ENCODE data around the gene GGNBP2. TPM values are rescaled to one million over a fixed set of nuclear protein-coding genes. Genes with fewer than 3 reads are reported as not detected.

The GGNBP2 gene
- total RNA-seq, 1 experiment from 2014 or later, result 57.2 TPM

- no peaks in the 10 kb centered on the region for H3K9me3 ChIP-seq (ENCODE audit: control insufficient read depth, insufficient read depth, low read depth, low read length)
- ATAC-seq (no peak), DNase-seq (ENCODE audit: low read depth, low spot score) (no peak)
- BruUV-seq (replicated peaks), result no TSS peak
- H3K4me3 ChIP-seq (ENCODE audit: low read depth in 2 of 2, low read length in 2 of 2), result no peak overlapping the region
- H3K36me3 ChIP-seq (ENCODE audit: control insufficient read depth, insufficient read depth, low read length), result peaks cover 20% of the 10 kb centered on the region
- POLR2A ChIA-PET, result interaction anchor here (0.6 kb wide), 1 partner anchor 907 kb away, joined by 3 read pairs; no protein-coding TSS in a partner anchor
- no peaks in the 10 kb centered on the region for H3K4me1 ChIP-seq (ENCODE audit: control insufficient read depth, insufficient read depth, low read length)
- in situ Hi-C loops (cut with HindIII; ENCODE audit: low pct_unique_long_range_greater_than_20kb, low sequenced_read_pairs), result no loop called here
- intact Hi-C loops (cut with micrococcal nuclease; ENCODE audit: unreplicated experiment), result no loop called here
- no peak overlapping the region for H3K27ac ChIP-seq (ENCODE audit: low read length)
- no peak for TF ChIP-seq POLR2AphosphoS5 (IDR thresholded peaks at IDR 0.05; ENCODE audit: low read depth, low read length)
- TF ChIP-seq REST (IDR thresholded peaks at IDR 0.05; ENCODE audit: insufficient read depth in 1 of 2, low read depth in 2 of 2, low read length in 1 of 2), result no peak
- TF ChIP-seq SIN3A (IDR thresholded peaks at IDR 0.05; ENCODE audit: borderline replicate concordance, insufficient read depth, low read depth, low read length), result no peak
- TF ChIP-seq TCF7L2 (IDR thresholded peaks at IDR 0.05; ENCODE audit: low read depth, low read length), result no peak
- TF ChIP-seq CTCF (IDR thresholded peaks at IDR 0.05), result no peak
- H3K27me3 ChIP-seq (ENCODE audit: control insufficient read depth, insufficient read depth, low read length), result no peaks in the 10 kb centered on the region
- CTCF ChIA-PET, result no interaction called here
These were observed 39.1 kb downstream of the GGNBP2 start for GRCh38 chr17:36583787-36584186.

GRCh38 chr17:36586138-36586537 is 41.4 kb downstream of the GGNBP2 start:
- intact Hi-C loops (cut with micrococcal nuclease; ENCODE audit: unreplicated experiment), result no loop called here
- POLR2A ChIA-PET, result no interaction called here

More at GRCh38 chr17:36586138-36586537, 41.4 kb downstream of the GGNBP2 start:
- in situ Hi-C loops (cut with HindIII; ENCODE audit: low pct_unique_long_range_greater_than_20kb, low sequenced_read_pairs), result no loop called here
- peaks cover 15% of the 10 kb centered on the region for H3K36me3 ChIP-seq (ENCODE audit: control insufficient read depth, insufficient read depth, low read length)
- CTCF ChIA-PET, result no interaction called here
- DNase-seq (ENCODE audit: low read depth, low spot score) (no peak), ATAC-seq (no peak)
- no peaks in the 10 kb centered on the region for H3K4me1 ChIP-seq (ENCODE audit: control insufficient read depth, insufficient read depth, low read length)
- no peaks in the 10 kb centered on the region for H3K27me3 ChIP-seq (ENCODE audit: control insufficient read depth, insufficient read depth, low read length)
- no TSS peak for BruUV-seq (replicated peaks)
- H3K27ac ChIP-seq (ENCODE audit: low read length), result no peak overlapping the region
- no peak for TF ChIP-seq REST (IDR thresholded peaks at IDR 0.05; ENCODE audit: insufficient read depth in 1 of 2, low read depth in 2 of 2, low read length in 1 of 2)
- TF ChIP-seq TCF7L2 (IDR thresholded peaks at IDR 0.05; ENCODE audit: low read depth, low read length), result no peak
- no peak for TF ChIP-seq SIN3A (IDR thresholded peaks at IDR 0.05; ENCODE audit: borderline replicate concordance, insufficient read depth, low read depth, low read length)
- TF ChIP-seq CTCF (IDR thresholded peaks at IDR 0.05), result no peak
- no peak for TF ChIP-seq POLR2AphosphoS5 (IDR thresholded peaks at IDR 0.05; ENCODE audit: low read depth, low read length)
- H3K4me3 ChIP-seq (ENCODE audit: low read depth in 2 of 2, low read length in 2 of 2), result no peak overlapping the region
- H3K9me3 ChIP-seq (ENCODE audit: control insufficient read depth, insufficient read depth, low read depth, low read length), result no peaks in the 10 kb centered on the region

All from Panc1 (cell line).